H1 (cell line): ENCODE measurements around the gene MLN. TPM values are rescaled to one million over a fixed set of nuclear protein-coding genes. Genes with fewer than 3 reads are reported as not detected.
A peak's percentile ranks its signal among the peaks of the same experiment; 100 is the strongest.

Experiments used
- CTCF ChIA-PET: fragments of 300-600 bp; sonication (Branson Sonifier 250); formaldehyde crosslinking; loops from one replicate; lab custom pipeline; 2021; ENCODE audit not compliant: partially characterized antibody; lab: Charles Lee
- POLR2A ChIA-PET: fragments of 300-600 bp; sonication (Branson Sonifier 250); formaldehyde crosslinking; loops from one replicate; lab custom pipeline; 2021; ENCODE audit warnings: inconsistent platforms; ENCODE audit not compliant: partially characterized antibody; lab: Charles Lee
- DNase-seq, 2 experiments: peaks; one replicate each; pipeline versions ENCODE4 v3.0.0 to v3.0.0-alpha.2; 2010 to 2022; ENCODE audit warnings: low spot score in 2 of 2, low read depth in 1 of 2, mixed read lengths in 1 of 2
- FAIRE-seq: peaks from 2 replicates; lab custom pipeline; 2011; peaks lifted over from hg19 to GRCh38; lab: Jason Lieb, UNC
- H2AFZ ChIP-seq: 2 replicates; pipeline ENCODE4 v1.8.1; 2012; ENCODE audit warnings: low read length, inconsistent platforms
- H2AK5ac ChIP-seq: 2 replicates; pipeline ENCODE4 v1.6.1; 2013; ENCODE audit warnings: low read depth, low read length
- H2BK120ac ChIP-seq: replicated peaks from 2 replicates; pipeline ENCODE3; 2013; ENCODE audit warnings: low read depth, low read length, inconsistent platforms
- H2BK12ac ChIP-seq: 2 replicates; pipeline ENCODE4 v1.6.1; 2013; ENCODE audit warnings: low read depth, low read length
- H2BK15ac ChIP-seq: 2 replicates; pipeline ENCODE4 v1.6.1; 2013; ENCODE audit warnings: low read length
- H2BK20ac ChIP-seq: 2 replicates; pipeline ENCODE4 v1.6.1; 2013; ENCODE audit warnings: low read length
- H2BK5ac ChIP-seq: 2 replicates; pipeline ENCODE4 v1.6.1; 2013; ENCODE audit warnings: low read depth, low read length
- H3K14ac ChIP-seq: 2 replicates; pipeline ENCODE4 v1.6.1; 2013; ENCODE audit warnings: inconsistent platforms; ENCODE audit not compliant: insufficient read length
- H3K18ac ChIP-seq: 2 replicates; pipeline ENCODE4 v1.6.1; 2013; ENCODE audit warnings: low read length; ENCODE audit errors: extremely low read depth
- H3K23ac ChIP-seq: 2 replicates; pipeline ENCODE4 v1.6.1; 2013; ENCODE audit warnings: inconsistent platforms; ENCODE audit not compliant: insufficient read length
- H3K23me2 ChIP-seq: 2 replicates; pipeline ENCODE4 v1.6.1; 2013; ENCODE audit warnings: low read depth, low read length
- H3K27ac ChIP-seq: 2 replicates; pipeline ENCODE4 v1.6.1; 2011; ENCODE audit warnings: low read depth, low read length, inconsistent platforms
- H3K27me3 ChIP-seq, 4 experiments: replicated peaks in 1 of 4; 1 replicate in 1 of 4; 2 replicates in 3 of 4; pipeline versions ENCODE4 v1.6.1 to v1.8.1; 2011 to 2013; ENCODE audit warnings: low read length in 3 of 4, mild to moderate bottlenecking in 3 of 4, inconsistent platforms in 2 of 4, mixed read lengths in 2 of 4, moderate library complexity in 1 of 4; ENCODE audit not compliant: control insufficient read depth in 3 of 4, insufficient read depth in 3 of 4; ENCODE audit errors: extremely low read depth in 1 of 4
- H3K36me3 ChIP-seq, 4 experiments: 2 replicates each; pipeline versions ENCODE4 v1.6.1 to v1.8.1; 2011 to 2013; ENCODE audit warnings: mild to moderate bottlenecking in 4 of 4, low read length in 3 of 4, moderate library complexity in 2 of 4, control low read depth in 1 of 4, inconsistent platforms in 1 of 4; ENCODE audit not compliant: insufficient read depth in 4 of 4, control insufficient read depth in 2 of 4
- H3K4ac ChIP-seq: replicated peaks from 2 replicates; pipeline ENCODE3; 2013; ENCODE audit warnings: low read length, low read depth, mixed read lengths, inconsistent platforms; ENCODE audit not compliant: insufficient read length
- H3K4me1 ChIP-seq, 4 experiments: replicated peaks in 1 of 4; 1 replicate in 1 of 4; 2 replicates in 3 of 4; pipeline versions ENCODE4 v1.6.1 to v1.8.1; 2011 to 2013; ENCODE audit warnings: low read length in 3 of 4, inconsistent platforms in 2 of 4, mixed read lengths in 1 of 4; ENCODE audit not compliant: insufficient read depth in 4 of 4, control insufficient read depth in 3 of 4
- H3K4me2 ChIP-seq, 2 experiments: 2 replicates each; pipeline versions ENCODE4 v1.6.1 to v1.8.1; 2011 to 2013; ENCODE audit warnings: low read depth in 2 of 2, low read length in 2 of 2, control low read depth in 1 of 2, inconsistent platforms in 1 of 2, mild to moderate bottlenecking in 1 of 2; ENCODE audit not compliant: insufficient read depth in 1 of 2
- H3K4me3 ChIP-seq, 4 experiments: fragments of 200-600, 300-600 bp in 1 of 4; sonication (generic), shearing (Covaris generic), sonication (Bioruptor Twin) in 1 of 4; 2 replicates each; pipeline versions ENCODE4 v1.5.1 to v1.8.1; 2011 to 2016; ENCODE audit warnings: low read length in 4 of 4, low read depth in 3 of 4, control low read depth in 2 of 4, inconsistent platforms in 2 of 4, mild to moderate bottlenecking in 2 of 4, mixed read lengths in 1 of 4, moderate library complexity in 1 of 4; ENCODE audit not compliant: insufficient read depth in 2 of 4; ENCODE audit errors: extremely low read depth in 1 of 4
- H3K56ac ChIP-seq: replicated peaks from 2 replicates; pipeline ENCODE3; 2013; ENCODE audit warnings: low read depth, mild to moderate bottlenecking, mixed read lengths, low read length, inconsistent platforms; ENCODE audit not compliant: insufficient read length
- H3K79me1 ChIP-seq: 2 replicates; pipeline ENCODE4 v1.6.1; 2013; ENCODE audit warnings: low read depth, low read length, control low read depth
- H3K79me2 ChIP-seq, 2 experiments: 2 replicates each; pipeline versions ENCODE4 v1.6.1 to v1.8.1; 2012 to 2013; ENCODE audit warnings: low read length in 2 of 2, mild to moderate bottlenecking in 2 of 2, inconsistent platforms in 1 of 2; ENCODE audit not compliant: insufficient read depth in 2 of 2, control insufficient read depth in 1 of 2
- H3K9ac ChIP-seq, 4 experiments: replicated peaks in 1 of 4; 1 replicate in 1 of 4; 2 replicates in 3 of 4; pipeline versions ENCODE4 v1.6.1 to v1.8.1; 2011 to 2013; ENCODE audit warnings: low read depth in 3 of 4, low read length in 3 of 4, control low read depth in 2 of 4, mild to moderate bottlenecking in 2 of 4, moderate library complexity in 2 of 4, inconsistent platforms in 1 of 4; ENCODE audit errors: extremely low read depth in 1 of 4
- H3K9me3 ChIP-seq, 2 experiments: 2 replicates each; pipeline versions ENCODE4 v1.6.1 to v1.8.1; 2012 to 2013; ENCODE audit warnings: mild to moderate bottlenecking in 2 of 2, moderate library complexity in 2 of 2, control low read depth in 1 of 2, inconsistent platforms in 1 of 2, low read depth in 1 of 2, low read length in 1 of 2, mixed read lengths in 1 of 2; ENCODE audit not compliant: insufficient read depth in 2 of 2
- H4K20me1 ChIP-seq, 2 experiments: replicated peaks in 1 of 2; 2 replicates each; pipeline versions ENCODE3 to v1.8.1; 2011 to 2013; ENCODE audit warnings: inconsistent platforms in 2 of 2, low read length in 2 of 2, mild to moderate bottlenecking in 1 of 2; ENCODE audit not compliant: insufficient read depth in 2 of 2, control insufficient read depth in 1 of 2
- H4K5ac ChIP-seq: 2 replicates; pipeline ENCODE4 v1.6.1; 2013; ENCODE audit warnings: low read length, low read depth, mixed read lengths, inconsistent platforms; ENCODE audit not compliant: insufficient read length
- H4K8ac ChIP-seq: 2 replicates; pipeline ENCODE4 v1.8.0; 2013; ENCODE audit warnings: mild to moderate bottlenecking, moderate library complexity, low read length, inconsistent platforms; ENCODE audit not compliant: insufficient read depth; ENCODE audit errors: extremely low read depth
- H4K91ac ChIP-seq: replicated peaks from 2 replicates; pipeline ENCODE3; 2013; ENCODE audit warnings: low read length, mixed read lengths, inconsistent platforms; ENCODE audit not compliant: insufficient read length
- MAFK ChIP-seq: IDR thresholded peaks from 2 replicates; pipeline ENCODE4 v1.6.1; 2012; ENCODE audit warnings: low read depth, mild to moderate bottlenecking, improper control_type of control experiment, low read length
- RXRA ChIP-seq: IDR thresholded peaks from 2 replicates; pipeline ENCODE4 v1.6.1; 2011; ENCODE audit warnings: low read depth, mild to moderate bottlenecking, low read length, moderate library complexity; ENCODE audit not compliant: insufficient read depth
- ZNF274 ChIP-seq: IDR thresholded peaks from 2 replicates; pipeline ENCODE4 v1.7.0; 2012; ENCODE audit warnings: low read length, borderline replicate concordance; ENCODE audit errors: extremely low read depth
- WGBS, 2 experiments: shearing (Covaris generic) in 1 of 2; methylation state at CpG; one replicate each; pipeline versions ENCODE4 v1.1.6 to v1.1.7; 2013 to 2015; ENCODE audit warnings: low lambda C conversion rate in 2 of 2, mixed read lengths in 2 of 2, inconsistent platforms in 1 of 2, low coverage in 1 of 2, missing lambda C conversion rate in 1 of 2; ENCODE audit not compliant: insufficient replicate concordance in 2 of 2, insufficient coverage in 1 of 2, insufficient read length in 1 of 2; ENCODE audit errors: extremely low coverage in 1 of 2, missing lambda C conversion rate in 1 of 2; 5-methylcytosine and 5-hydroxymethylcytosine counted together
- polyA plus RNA-seq, 7 experiments: library from polyadenylated mRNA; depleted of rRNA in 3 of 7; stranded (reverse) in 5 of 7; unstranded in 2 of 7; fragments of >200 nt in 5 of 7; fragments of 200-250 nt in 2 of 7; gene quantifications; 1 replicate in 5 of 7; 2 replicates in 1 of 7; 4 replicates in 1 of 7; pipeline versions ENCODE4 v1.2.1 to v1.2.3, GENCODE V29; 2011 to 2013; ENCODE audit warnings: missing spikeins in 2 of 7, mixed read lengths in 2 of 7
- total RNA-seq: library from RNA; stranded (reverse); fragmentation: NEBNext Ultra II Directional; extraction: Animal tissue kit (Norgen Biotek cat#: 25700); gene quantifications from 2 replicates; pipeline ENCODE4 v1.2.1, GENCODE V29; 2021

Gene MLN
- total and polyA plus RNA-seq, 2 of the 8 experiments (the other 6 are each of a cell fraction or from before 2014, with no cell fraction given), result not detected

GRCh38 chr6:33786736-33787135, 17.1 kb downstream of the MLN start:
- Histone ChIP-seq H3K18ac (no peak overlapping the region), H3K4me1 (peaks cover 26 to 65% (median 31%) of the 10 kb centered on the region in 4 experiments), H4K5ac (no peak overlapping the region), H4K91ac (no peak overlapping the region), H4K20me1 (peaks cover 0 to 2% of the 10 kb centered on the region in 2 experiments), H3K27ac (no peak overlapping the region), H3K9me3 (no peaks in the 10 kb centered on the region), H3K4ac (no peak overlapping the region), H3K4me3 (peak overlapping the region in 2 of 4 experiments; percentile 1 to 94; a peak in 3 of 8 replicates), H3K36me3 (peaks cover 10 to 39% (median 21%) of the 10 kb centered on the region in 4 experiments), H3K79me2 (peaks cover 11 to 45% of the 10 kb centered on the region in 2 experiments), H2BK20ac (no peak overlapping the region), H3K4me2 (peak overlapping the region; percentile 83 to 93; a peak in 1 of 4 replicates), H2AFZ (no peak overlapping the region), H2BK120ac (no peak overlapping the region), H3K9ac (0 out of 7 replicates have a peak overlapping the region, but pooled peaks of 1 of the 4 experiments have one; percentile 19), H3K56ac (no peak overlapping the region), H3K14ac (no peak overlapping the region), H2AK5ac (no peak overlapping the region), H2BK12ac (no peak overlapping the region), H3K27me3 (no peaks in the 10 kb centered on the region), H3K79me1 (peaks cover 8% of the 10 kb centered on the region), H2BK15ac (no peak overlapping the region), H4K8ac (no peak overlapping the region), H3K23ac (no peak overlapping the region), H3K23me2 (peaks cover 2% of the 10 kb centered on the region), H2BK5ac (peak overlapping the region; percentile 81; the same call in 1 of the 2 replicates)
- FAIRE-seq, result no peak
- WGBS, 2 experiments, result 86% methylated on average over 3 of the region's 3 CpGs; no CpG with 5 or more reads in 1 of the 2 experiments
- no peak for TF ChIP-seq RXRA
- no peak for TF ChIP-seq ZNF274
- TF ChIP-seq MAFK, result no peak
- POLR2A ChIA-PET, result interaction anchor here (1.6 to 4.5 kb wide), 3 partner anchors 9 to 16 kb away, joined by 5 to 39 read pairs (median 34); no protein-coding TSS in a partner anchor
- DNase-seq, result no peak
- CTCF ChIA-PET, result interaction anchor here (1.2 to 2.2 kb wide), 8 partner anchors 8 to 140 kb away, joined by 3 to 11 read pairs (median 5); no protein-coding TSS in a partner anchor
